ELR (cell line): Measurements from ENCODE around the gene LRRFIP2.

Experiments
- DNase-seq: peaks from one replicate; pipeline ENCODE4 v3.0.0-alpha.2; 2015; ENCODE audit warnings: low read depth

LRRFIP2 gene

GRCh38 chr3:37024092-37024491 lies 150.3 kb downstream of the LRRFIP2 start:
- DNase-seq, result peak; percentile 38

- DNase-seq, result no peak
Observed at GRCh38 chr3:37017683-37018082, 156.7 kb downstream of the LRRFIP2 start.

- no peak for DNase-seq
Observed at GRCh38 chr3:37016903-37017302, 157.5 kb downstream of the LRRFIP2 start.

- no peak for DNase-seq
Observed at GRCh38 chr3:37015642-37016041, 158.7 kb downstream of the LRRFIP2 start.

- DNase-seq, result no peak
Observed at GRCh38 chr3:37014620-37015019, 159.8 kb downstream of the LRRFIP2 start.
